Epithelial cell of prostate (primary cell): ENCODE measurements around the gene TJP1.

Experiments used
- DNase-seq: peaks from one replicate; pipeline ENCODE4 v3.0.0-alpha.2; 2011; ENCODE audit warnings: low read depth, low spot score
- H3K27ac ChIP-seq: fragments of 450-650 bp; 2 replicates; pipeline ENCODE4 v1.5.1; 2017; ENCODE audit warnings: mild to moderate bottlenecking

The TJP1 gene

GRCh38 chr15:29822100-29822683 lies at the start of gene TJP1:
TJP1 (minus strand) TSS chr15:29822468; CDS start chr15:29822028, 440 bp downstream.
- H3K27ac ChIP-seq, result peak within 1 kb of the TSS; percentile 97
- no peak for DNase-seq

GRCh38 chr15:29871401-29871800 lies 49.1 kb upstream of the TJP1 start:
- DNase-seq, result no peak
- H3K27ac ChIP-seq, result no peak overlapping the region

GRCh38 chr15:29870495-29871151 lies 48.4 kb upstream of the TJP1 start:
- no peak for DNase-seq
- no peak overlapping the region for H3K27ac ChIP-seq

- no peak overlapping the region for H3K27ac ChIP-seq
- no peak for DNase-seq
Measured at GRCh38 chr15:29867241-29868000, 45.2 kb upstream of the TJP1 start.

GRCh38 chr15:29866337-29866736 lies 44.1 kb upstream of the TJP1 start:
- no peak for DNase-seq

GRCh38 chr15:29864501-29864900 lies 42.2 kb upstream of the TJP1 start:
- no peak for DNase-seq
- H3K27ac ChIP-seq, result no peak overlapping the region

More at GRCh38 chr15:29866337-29866736, 44.1 kb upstream of the TJP1 start:
- H3K27ac ChIP-seq, result no peak overlapping the region

- no peak overlapping the region for H3K27ac ChIP-seq
- DNase-seq, result no peak
Measured at GRCh38 chr15:29863438-29863837, 41.2 kb upstream of the TJP1 start.

- no peak for DNase-seq
- H3K27ac ChIP-seq, result no peak overlapping the region
Measured at GRCh38 chr15:29862271-29862670, 40.0 kb upstream of the TJP1 start.

GRCh38 chr15:29860872-29861271 lies 38.6 kb upstream of the TJP1 start:
- peak overlapping the region; percentile 38 for H3K27ac ChIP-seq
- DNase-seq, result no peak

DNA sequence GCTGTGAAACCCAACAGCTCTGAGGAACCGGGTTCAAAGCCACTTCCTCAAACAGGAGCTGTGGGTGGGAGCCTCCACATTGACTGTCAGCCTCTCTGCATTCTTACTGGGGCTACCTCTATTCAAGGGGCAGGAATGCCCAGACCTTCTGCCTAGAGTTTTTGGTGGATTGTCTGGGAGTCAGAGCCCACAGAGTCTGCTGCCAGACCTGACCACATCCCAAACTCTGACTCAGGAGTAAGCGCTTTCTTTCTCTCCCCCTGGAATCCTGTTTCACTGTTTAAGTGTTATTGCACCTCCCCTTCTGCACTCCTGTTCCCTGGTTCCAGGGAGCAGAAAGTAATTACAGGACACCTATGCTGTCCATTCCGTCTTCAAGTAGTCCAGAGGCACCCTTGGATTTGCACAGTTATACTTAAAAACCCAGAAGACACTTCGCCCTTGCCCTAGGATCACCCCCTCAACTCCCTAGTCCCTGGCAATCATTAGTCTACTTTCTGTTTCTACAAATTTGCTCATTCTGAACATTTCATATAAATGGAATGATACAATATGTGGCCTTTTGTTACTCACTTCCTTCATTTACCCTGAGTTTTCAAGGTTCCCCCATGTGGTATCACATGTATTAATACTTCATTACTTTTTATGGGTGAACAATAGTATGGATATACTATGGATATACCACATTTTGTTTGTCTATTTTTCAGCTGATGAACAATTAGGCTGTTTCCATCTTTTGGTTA lies 37.9 kb upstream of the TJP1 start:
- peak overlapping the region; percentile 38 for H3K27ac ChIP-seq
- DNase-seq, result no peak

GRCh38 chr15:29859293-29859692 lies 37.0 kb upstream of the TJP1 start:
- no peak for DNase-seq
- H3K27ac ChIP-seq, result peak overlapping the region; percentile 38

DNA sequence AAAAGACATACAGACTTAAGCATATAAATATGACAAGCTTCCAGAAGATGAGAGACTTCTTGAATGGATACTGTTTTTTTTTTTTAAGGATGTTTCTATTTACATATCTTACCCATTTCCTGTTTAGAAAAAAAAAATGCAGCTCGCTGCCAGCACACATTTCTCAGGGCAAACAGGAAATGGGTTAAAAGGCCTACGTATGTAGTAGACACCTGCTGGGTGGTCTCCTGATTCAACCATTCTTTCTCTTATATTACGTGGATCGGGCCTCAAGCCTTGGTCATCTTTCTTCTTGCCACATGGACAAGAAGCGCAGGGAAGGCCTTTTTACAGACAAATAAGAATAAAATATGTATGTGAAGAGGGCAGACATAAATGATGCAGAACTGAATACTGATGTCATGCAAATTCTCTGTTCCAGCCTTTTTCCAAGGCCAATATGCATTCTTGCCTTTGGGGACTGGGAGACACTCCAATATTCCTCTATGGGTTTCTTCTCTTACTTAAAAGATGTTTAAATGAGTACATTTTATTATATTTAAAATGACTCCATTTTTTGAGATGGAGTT lies 35.0 kb upstream of the TJP1 start:
- H3K27ac ChIP-seq, result no peak overlapping the region
- DNase-seq, result no peak

DNA sequence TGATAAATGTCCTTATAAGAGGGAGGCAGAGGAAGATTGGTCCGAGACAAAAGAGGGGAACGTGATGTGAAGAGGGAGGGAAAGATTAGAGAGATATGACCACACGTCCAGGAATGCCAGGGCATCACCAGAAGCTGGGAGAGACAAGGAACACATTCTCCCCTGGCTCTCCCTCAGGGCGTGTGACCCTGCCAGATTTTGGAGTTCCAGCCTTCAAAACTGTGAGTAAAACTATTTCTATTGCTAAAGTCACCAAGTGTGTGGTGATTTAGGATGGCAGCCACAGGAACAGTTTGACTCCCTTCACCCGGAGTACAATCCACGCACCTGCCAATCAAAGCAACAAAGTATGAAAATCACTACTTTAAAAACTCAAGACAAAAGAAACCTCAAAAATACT lies 32.1 kb upstream of the TJP1 start:
- DNase-seq, result no peak
- H3K27ac ChIP-seq, result no peak overlapping the region

GRCh38 chr15:29853211-29853987 lies 31.1 kb upstream of the TJP1 start:
- H3K27ac ChIP-seq, result no peak overlapping the region
- no peak for DNase-seq

GRCh38 chr15:29852201-29852600 lies 29.9 kb upstream of the TJP1 start:
- no peak overlapping the region for H3K27ac ChIP-seq
- DNase-seq, result no peak

DNA sequence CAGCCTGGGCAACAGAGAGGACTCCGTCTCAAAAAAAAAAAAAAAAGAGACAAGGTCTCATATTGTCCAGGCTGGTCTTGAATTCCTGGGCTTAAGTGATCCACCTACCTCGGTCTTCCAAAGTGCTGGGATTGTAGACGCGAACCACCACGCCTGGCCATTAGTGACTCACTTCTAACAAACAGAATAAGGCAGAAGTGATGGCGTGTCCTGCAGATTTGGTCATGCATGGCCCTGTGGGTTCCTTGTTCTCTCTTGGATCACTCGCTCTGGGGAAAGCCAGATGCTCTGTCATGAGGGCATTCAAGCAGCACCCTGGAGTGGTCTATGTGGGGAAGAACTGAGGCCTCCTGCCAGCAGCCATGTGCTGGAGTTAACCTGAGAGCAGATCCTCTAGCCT lies 27.4 kb upstream of the TJP1 start:
- peak; percentile 43 for DNase-seq
- H3K27ac ChIP-seq, result peak overlapping the region; percentile 40

DNA sequence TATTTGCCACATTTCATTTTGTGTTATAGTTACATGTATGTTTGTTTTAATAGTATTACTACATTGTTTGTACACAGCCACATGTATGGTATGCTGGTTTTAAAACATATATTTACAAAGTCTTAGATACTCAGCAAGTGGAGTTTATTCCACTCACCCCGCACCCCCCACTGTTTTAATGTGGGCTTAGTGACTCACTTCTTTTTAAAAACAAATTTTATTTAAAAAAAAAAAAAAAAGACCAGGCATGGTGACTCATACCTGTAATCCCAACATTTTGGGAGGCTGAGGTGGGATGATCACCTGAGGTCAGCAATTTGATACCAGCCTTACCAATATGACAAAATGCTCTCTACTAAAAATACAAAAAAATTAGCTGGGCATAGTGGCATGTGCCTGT lies 26.9 kb upstream of the TJP1 start:
- DNase-seq, result no peak
- peak overlapping the region; percentile 40 for H3K27ac ChIP-seq

GRCh38 chr15:29844290-29844903 lies 22.1 kb upstream of the TJP1 start:
- DNase-seq, result peak; percentile 84
- peak overlapping the region; percentile 89 for H3K27ac ChIP-seq

- no peak overlapping the region for H3K27ac ChIP-seq
- no peak for DNase-seq
Measured at GRCh38 chr15:29842290-29842689, 20.0 kb upstream of the TJP1 start.
